PFSK-1 (cell line): ENCODE measurements around the gene SHLD1.

Experiments
- FOXP2 ChIP-seq: optimal IDR thresholded peaks from 2 replicates; pipeline ENCODE3; 2011; ENCODE audit warnings: borderline replicate concordance, control low read depth, inconsistent platforms; ENCODE audit not compliant: insufficient read depth; ENCODE audit errors: extremely low read length, extremely low read depth
- POLR2AphosphoS5 ChIP-seq: IDR thresholded peaks from 2 replicates; pipeline ENCODE4 v1.6.1; 2012; ENCODE audit warnings: low read depth, mild to moderate bottlenecking, control low read depth, low read length, moderate library complexity
- SIN3A ChIP-seq: IDR thresholded peaks from 2 replicates; pipeline ENCODE4 v1.6.1; 2012; ENCODE audit warnings: mild to moderate bottlenecking, low read length, moderate library complexity, borderline replicate concordance; ENCODE audit not compliant: insufficient read depth
- TAF1 ChIP-seq: IDR thresholded peaks from 2 replicates; pipeline ENCODE4 v1.6.1; 2012; ENCODE audit warnings: low read length, control low read depth, borderline replicate concordance; ENCODE audit not compliant: insufficient read depth
- TF ChIP-seq, protein P1 (sequence below), 2 experiments: IDR thresholded peaks; 2 replicates each; pipeline versions ENCODE4 v1.6.1 to v1.8.0; 2011 to 2012; ENCODE audit warnings: low read depth in 2 of 2, low read length in 2 of 2, control low read depth in 1 of 2, inconsistent platforms in 1 of 2, mild to moderate bottlenecking in 1 of 2, moderate library complexity in 1 of 2; ENCODE audit not compliant: insufficient read depth in 1 of 2

The SHLD1 gene

DNA sequence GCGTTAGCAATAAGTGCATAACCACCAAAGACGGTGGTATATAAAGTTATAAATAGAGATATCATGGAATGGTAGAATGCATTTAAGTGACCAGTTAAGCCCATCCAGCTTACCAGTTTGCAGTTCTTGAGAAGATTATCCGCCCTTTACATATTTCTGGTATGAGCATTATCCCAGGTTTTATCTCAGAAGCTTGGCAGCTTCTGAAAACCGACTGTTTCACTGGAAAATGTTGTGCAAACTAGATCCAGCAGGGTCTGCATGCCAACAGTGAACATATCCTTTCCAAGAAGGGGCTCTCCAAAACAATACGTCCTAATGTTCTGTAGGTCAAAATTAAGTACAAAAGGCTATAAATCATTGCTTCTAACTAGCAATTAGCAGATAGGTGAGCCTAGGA lies 29.5 kb upstream of the SHLD1 start:
- TF ChIP-seq TAF1 (no peak), FOXP2 (no peak), SIN3A (no peak), POLR2AphosphoS5 (no peak)
- TF ChIP-seq, protein P1, sequence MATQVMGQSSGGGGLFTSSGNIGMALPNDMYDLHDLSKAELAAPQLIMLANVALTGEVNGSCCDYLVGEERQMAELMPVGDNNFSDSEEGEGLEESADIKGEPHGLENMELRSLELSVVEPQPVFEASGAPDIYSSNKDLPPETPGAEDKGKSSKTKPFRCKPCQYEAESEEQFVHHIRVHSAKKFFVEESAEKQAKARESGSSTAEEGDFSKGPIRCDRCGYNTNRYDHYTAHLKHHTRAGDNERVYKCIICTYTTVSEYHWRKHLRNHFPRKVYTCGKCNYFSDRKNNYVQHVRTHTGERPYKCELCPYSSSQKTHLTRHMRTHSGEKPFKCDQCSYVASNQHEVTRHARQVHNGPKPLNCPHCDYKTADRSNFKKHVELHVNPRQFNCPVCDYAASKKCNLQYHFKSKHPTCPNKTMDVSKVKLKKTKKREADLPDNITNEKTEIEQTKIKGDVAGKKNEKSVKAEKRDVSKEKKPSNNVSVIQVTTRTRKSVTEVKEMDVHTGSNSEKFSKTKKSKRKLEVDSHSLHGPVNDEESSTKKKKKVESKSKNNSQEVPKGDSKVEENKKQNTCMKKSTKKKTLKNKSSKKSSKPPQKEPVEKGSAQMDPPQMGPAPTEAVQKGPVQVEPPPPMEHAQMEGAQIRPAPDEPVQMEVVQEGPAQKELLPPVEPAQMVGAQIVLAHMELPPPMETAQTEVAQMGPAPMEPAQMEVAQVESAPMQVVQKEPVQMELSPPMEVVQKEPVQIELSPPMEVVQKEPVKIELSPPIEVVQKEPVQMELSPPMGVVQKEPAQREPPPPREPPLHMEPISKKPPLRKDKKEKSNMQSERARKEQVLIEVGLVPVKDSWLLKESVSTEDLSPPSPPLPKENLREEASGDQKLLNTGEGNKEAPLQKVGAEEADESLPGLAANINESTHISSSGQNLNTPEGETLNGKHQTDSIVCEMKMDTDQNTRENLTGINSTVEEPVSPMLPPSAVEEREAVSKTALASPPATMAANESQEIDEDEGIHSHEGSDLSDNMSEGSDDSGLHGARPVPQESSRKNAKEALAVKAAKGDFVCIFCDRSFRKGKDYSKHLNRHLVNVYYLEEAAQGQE (IDR thresholded peaks at IDR 0.05; ENCODE audit: insufficient read depth in 1 of 2, low read depth in 2 of 2, low read length in 2 of 2): no peak

DNA sequence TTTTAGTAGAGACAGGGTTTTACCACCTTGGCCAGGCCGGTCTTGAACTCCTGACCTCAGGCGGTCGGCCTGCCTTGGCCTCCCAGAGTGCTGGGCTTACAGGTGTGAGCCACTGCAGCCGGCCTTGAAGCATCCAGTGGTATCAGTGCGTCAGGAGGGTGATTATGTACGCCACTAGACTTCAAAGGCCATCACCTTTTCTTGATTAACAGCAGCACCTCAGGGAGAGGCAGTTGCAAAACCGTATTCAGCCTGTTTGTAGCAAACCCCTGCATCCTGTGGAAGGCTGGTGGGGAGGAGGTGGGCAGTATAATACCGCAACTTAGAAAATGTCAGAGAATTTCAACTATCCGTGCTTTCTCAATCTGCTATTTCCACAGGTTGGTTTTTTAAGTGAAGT lies 27.3 kb upstream of the SHLD1 start:
- TF ChIP-seq TAF1 (no peak), POLR2AphosphoS5 (no peak), SIN3A (no peak), FOXP2 (no peak)
- TF ChIP-seq, protein P1 (IDR thresholded peaks at IDR 0.05; ENCODE audit: insufficient read depth in 1 of 2, low read depth in 2 of 2, low read length in 2 of 2): no peak

DNA sequence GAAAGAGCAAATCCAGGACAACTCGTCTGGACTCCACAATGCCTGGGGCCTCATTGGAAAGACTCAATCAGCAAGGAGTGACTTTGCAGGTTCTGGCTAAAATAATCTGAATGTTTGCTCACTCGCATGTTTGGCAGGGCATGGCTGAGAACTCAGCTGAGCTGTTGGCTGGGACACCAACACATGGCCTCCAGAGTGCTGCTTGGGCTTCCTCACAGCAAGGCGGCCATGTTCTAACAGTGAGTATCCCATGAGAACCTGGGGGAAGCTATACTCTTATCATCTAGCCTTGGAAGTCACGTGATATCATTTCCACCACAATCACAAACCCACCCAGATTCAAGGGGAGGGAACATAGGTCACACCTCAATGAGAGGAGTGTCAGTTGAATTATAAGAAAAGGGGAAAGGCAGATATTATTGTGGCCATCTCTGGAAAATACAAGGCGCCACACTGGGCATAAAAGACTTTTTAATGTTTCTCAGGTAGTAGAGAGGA lies 23.1 kb upstream of the SHLD1 start:
- TF ChIP-seq FOXP2 (no peak), SIN3A (no peak), TAF1 (no peak), POLR2AphosphoS5 (no peak)
- TF ChIP-seq, protein P1 (IDR thresholded peaks at IDR 0.05; ENCODE audit: insufficient read depth in 1 of 2, low read depth in 2 of 2, low read length in 2 of 2): no peak

DNA sequence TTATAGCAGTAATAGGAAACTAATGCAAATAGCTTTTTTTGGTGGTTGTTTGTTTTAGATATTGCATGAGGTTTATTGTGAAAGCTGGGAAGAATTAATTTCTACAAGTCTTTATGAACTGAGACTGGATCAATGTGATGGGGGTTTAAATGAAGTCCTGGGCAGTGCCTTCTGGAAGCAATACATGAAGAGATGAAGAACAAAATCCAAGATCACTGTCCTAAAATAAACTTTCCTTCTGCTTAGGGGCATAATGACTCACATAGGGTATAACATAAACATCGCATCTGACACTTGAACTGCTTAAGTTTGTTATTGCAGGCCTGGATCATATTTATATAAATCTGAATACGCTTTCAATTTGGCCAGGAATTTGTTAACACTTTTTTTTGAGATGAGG lies 20.9 kb upstream of the SHLD1 start:
- TF ChIP-seq SIN3A (no peak), POLR2AphosphoS5 (no peak), FOXP2 (no peak), TAF1 (no peak)
- TF ChIP-seq, protein P1 (IDR thresholded peaks at IDR 0.05; ENCODE audit: insufficient read depth in 1 of 2, low read depth in 2 of 2, low read length in 2 of 2): no peak

DNA sequence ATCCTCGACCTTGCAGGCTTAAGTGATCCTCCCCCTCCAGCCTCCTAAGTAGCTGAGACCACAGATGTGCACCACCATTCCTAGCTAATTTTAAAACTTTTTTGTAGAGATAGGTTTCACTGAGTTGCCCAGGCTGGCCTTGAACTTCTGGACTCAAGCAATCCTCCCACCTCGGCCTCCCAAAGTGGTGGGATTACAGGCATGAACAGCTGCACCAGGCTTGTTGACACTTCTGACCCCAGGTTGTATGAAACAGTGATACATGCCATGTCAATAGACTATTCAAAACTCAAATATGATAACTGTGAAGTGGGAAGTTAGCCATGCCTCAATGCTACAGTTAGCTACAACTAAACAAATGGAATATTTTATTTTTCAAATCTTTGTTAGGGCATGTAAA lies 20.1 kb upstream of the SHLD1 start:
- TF ChIP-seq FOXP2 (no peak), TAF1 (no peak), SIN3A (no peak), POLR2AphosphoS5 (no peak)
- TF ChIP-seq, protein P1 (IDR thresholded peaks at IDR 0.05; ENCODE audit: insufficient read depth in 1 of 2, low read depth in 2 of 2, low read length in 2 of 2): no peak
